Measurements from ENCODE around the gene ALAS1.

ALAS1 gene

GRCh38 chr3:52218454-52218853 lies 20.5 kb downstream of the ALAS1 start:
- FAIRE-seq (no peak), DNase-seq (ENCODE audit: insufficient read length) (no peak)
- no peak for TF ChIP-seq TAF1 (IDR thresholded peaks at IDR 0.05; ENCODE audit: borderline replicate concordance, low read depth, low read length)

DNA sequence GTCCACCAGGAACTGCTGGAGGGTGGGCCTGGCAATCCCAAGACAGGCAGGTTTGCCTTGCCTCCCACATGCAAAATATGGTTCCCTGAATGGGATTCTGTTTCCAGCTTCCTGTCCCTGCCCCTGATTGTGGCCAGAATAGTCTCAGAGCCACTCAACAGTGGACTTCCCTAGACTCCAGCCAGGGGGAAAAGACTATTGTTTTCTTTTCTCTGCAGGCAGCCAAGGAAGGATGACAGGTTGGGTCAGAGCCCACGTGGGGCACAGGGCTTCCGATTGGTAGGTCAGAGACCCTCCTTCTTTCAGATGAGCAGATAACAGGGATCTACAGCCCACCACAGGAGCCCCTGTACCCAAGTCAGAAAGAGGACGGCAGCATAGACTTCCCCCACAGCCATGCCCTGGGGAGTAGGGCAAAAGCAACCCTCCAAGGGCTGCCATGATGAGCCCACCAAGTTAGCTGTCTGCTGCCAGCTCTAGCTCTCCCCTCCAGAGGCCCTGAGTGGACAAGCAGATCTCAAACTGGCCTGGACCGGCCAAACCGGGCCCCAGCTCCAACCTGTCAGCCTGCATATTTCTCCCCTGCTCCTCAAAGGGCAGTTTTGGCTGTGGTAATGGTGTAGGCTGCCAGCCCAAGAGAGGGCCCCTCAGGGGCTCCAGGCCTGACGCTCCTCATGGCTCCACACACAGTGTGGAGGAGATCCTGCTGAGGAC lies 21.1 kb downstream of the ALAS1 start:
- no peak for TF ChIP-seq POLR2AphosphoS5 (IDR thresholded peaks at IDR 0.05; ENCODE audit: low read depth, low read length)
- no peak for TF ChIP-seq TAF1 (IDR thresholded peaks at IDR 0.05; ENCODE audit: borderline replicate concordance, low read depth, low read length)
- TF ChIP-seq POLR2A (IDR thresholded peaks at IDR 0.05; ENCODE audit: low read depth, low read length) = no peak
- DNase-seq (ENCODE audit: insufficient read length) (no peak), FAIRE-seq (no peak)

DNA sequence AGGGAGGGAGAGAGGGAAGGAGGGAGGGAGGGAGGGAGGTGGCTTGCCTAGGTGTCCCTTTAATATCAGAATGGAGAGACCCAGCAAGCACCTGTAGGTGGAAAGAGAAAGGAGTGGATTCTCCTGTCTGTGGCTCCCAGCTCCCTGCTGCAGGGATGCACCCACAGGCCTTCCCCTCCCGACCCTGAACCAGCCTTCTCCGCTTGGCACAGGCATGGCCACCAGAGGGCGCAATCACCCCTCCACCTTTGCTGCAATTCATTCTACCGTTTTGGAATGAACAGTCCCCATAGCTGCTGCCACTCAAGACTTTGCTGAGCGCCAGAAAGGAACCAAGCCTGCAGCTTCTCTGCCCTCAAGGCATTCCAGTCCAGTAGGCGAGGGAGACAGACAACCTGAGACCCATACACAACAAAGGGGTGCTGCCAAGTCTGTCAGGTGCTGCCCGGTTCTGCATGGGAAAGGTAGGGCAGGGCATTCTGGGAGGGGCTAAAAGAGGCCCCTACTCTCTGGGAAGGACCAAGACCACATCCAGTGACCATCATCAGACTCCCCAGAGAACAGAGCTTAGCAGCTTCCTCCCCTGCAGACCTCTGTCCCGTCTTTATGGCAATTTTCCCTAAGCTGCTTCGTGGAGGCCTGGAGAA lies 22.5 kb downstream of the ALAS1 start:
- TF ChIP-seq TAF1 (IDR thresholded peaks at IDR 0.05; ENCODE audit: borderline replicate concordance, low read depth, low read length) (no peak), POLR2AphosphoS5 (IDR thresholded peaks at IDR 0.05; ENCODE audit: low read depth, low read length) (no peak), POLR2A (IDR thresholded peaks at IDR 0.05; ENCODE audit: low read depth, low read length) (no peak)
- FAIRE-seq = peak; percentile 98
- peak; percentile 82 for DNase-seq (ENCODE audit: insufficient read length)

GRCh38 chr3:52221141-52221562 lies 23.2 kb downstream of the ALAS1 start:
- TF ChIP-seq POLR2A (IDR thresholded peaks at IDR 0.05; ENCODE audit: low read depth, low read length) (no peak), TAF1 (IDR thresholded peaks at IDR 0.05; ENCODE audit: borderline replicate concordance, low read depth, low read length) (no peak), POLR2AphosphoS5 (IDR thresholded peaks at IDR 0.05; ENCODE audit: low read depth, low read length) (no peak)
- no peak for FAIRE-seq
- no peak for DNase-seq (ENCODE audit: insufficient read length)

GRCh38 chr3:52221563-52222318 lies 23.8 kb downstream of the ALAS1 start:
- FAIRE-seq (no peak), DNase-seq (ENCODE audit: insufficient read length) (no peak)
- no peak for TF ChIP-seq TAF1 (IDR thresholded peaks at IDR 0.05; ENCODE audit: borderline replicate concordance, low read depth, low read length)
- no peak for TF ChIP-seq POLR2A (IDR thresholded peaks at IDR 0.05; ENCODE audit: low read depth, low read length)
- TF ChIP-seq POLR2AphosphoS5 (IDR thresholded peaks at IDR 0.05; ENCODE audit: low read depth, low read length) = no peak

DNA sequence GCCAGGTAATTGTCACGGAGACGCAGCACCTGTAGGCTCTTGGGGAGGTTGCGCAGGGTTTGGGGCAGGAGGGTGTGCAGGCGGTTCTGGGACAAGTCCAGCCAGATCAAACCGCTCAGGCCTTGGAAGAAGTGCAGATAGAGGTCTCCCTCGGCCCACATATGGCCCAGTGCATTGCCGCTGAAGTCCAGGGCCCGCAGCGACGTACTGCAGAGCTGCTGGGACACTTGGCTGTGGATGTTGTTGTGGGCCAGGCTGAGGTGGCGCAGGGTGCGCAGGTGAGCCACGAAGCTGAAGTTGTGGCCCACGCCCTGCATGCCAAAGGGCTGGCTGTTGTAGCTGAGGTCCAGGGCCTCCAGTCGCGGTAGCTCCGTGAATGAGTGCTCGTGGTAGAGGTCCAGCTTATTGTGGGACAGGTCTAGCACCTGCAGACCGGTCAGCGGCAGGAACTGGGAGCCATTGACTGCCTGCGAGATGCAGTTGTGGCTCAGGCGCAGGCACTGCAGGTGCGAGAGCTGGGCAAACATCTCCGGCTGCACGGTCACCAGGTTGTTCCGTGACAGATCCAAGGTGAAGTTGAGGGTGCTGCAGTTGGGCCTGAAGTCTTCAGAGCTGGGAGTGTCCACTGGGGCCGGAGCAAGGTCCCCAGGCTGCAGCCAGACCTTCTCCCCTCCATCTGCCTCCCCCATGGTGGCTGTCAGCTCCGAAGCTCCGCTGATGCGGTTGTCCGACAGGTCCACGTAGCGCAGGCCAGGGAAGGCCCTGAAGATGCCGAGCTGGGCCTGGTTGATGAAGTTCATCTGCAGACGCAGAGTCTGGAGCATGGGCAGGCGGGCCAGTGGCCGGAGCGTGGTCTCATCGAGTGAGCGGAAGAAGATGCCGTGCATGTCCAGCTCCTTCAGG lies 24.6 kb downstream of the ALAS1 start:
- DNase-seq (ENCODE audit: insufficient read length) (no peak), FAIRE-seq (no peak)
- no peak for TF ChIP-seq TAF1 (IDR thresholded peaks at IDR 0.05; ENCODE audit: borderline replicate concordance, low read depth, low read length)
- TF ChIP-seq POLR2A (IDR thresholded peaks at IDR 0.05; ENCODE audit: low read depth, low read length) = no peak
- no peak for TF ChIP-seq POLR2AphosphoS5 (IDR thresholded peaks at IDR 0.05; ENCODE audit: low read depth, low read length)

GRCh38 chr3:52223449-52224408 lies 25.8 kb downstream of the ALAS1 start:
- FAIRE-seq = no peak
- TF ChIP-seq POLR2AphosphoS5 (IDR thresholded peaks at IDR 0.05; ENCODE audit: low read depth, low read length) (no peak), POLR2A (IDR thresholded peaks at IDR 0.05; ENCODE audit: low read depth, low read length) (no peak), TAF1 (IDR thresholded peaks at IDR 0.05; ENCODE audit: borderline replicate concordance, low read depth, low read length) (no peak)

GRCh38 chr3:52225452-52226228 lies 27.7 kb downstream of the ALAS1 start, which contains the start of gene TLR9:
Gene TLR9 (minus strand): TSS chr3:52225645. CDS start chr3:52225529, 116 bp downstream.
- FAIRE-seq (peak; percentile 98), DNase-seq (ENCODE audit: insufficient read length) (peak; percentile 69)
- TF ChIP-seq POLR2AphosphoS5 (IDR thresholded peaks at IDR 0.05; ENCODE audit: low read depth, low read length) (peak; percentile 67; the same call in 1 of the 2 replicates), TAF1 (IDR thresholded peaks at IDR 0.05; ENCODE audit: borderline replicate concordance, low read depth, low read length) (peak; percentile 47; the same call in 1 of the 2 replicates), POLR2A (IDR thresholded peaks at IDR 0.05; ENCODE audit: low read depth, low read length) (peak; percentile 65)

More at GRCh38 chr3:52223449-52224408, 25.8 kb downstream of the ALAS1 start:
- DNase-seq (ENCODE audit: insufficient read length) = no peak

GRCh38 chr3:52226229-52226817 lies 28.4 kb downstream of the ALAS1 start:
- FAIRE-seq (peak; percentile 77), DNase-seq (ENCODE audit: insufficient read length) (no peak)
- TF ChIP-seq POLR2AphosphoS5 (IDR thresholded peaks at IDR 0.05; ENCODE audit: low read depth, low read length) = no peak
- TF ChIP-seq TAF1 (IDR thresholded peaks at IDR 0.05; ENCODE audit: borderline replicate concordance, low read depth, low read length) = no peak
- no peak for TF ChIP-seq POLR2A (IDR thresholded peaks at IDR 0.05; ENCODE audit: low read depth, low read length)
